ENCODE data around the gene VPS54.
"Not testable (repeated sequence)": the region's sequence is repeated elsewhere in the genome, so short reads cannot be mapped to it uniquely, and the experiment has no call there.

VPS54 gene

GRCh38 chr2:63994329-63995070 is 24.7 kb downstream of the VPS54 start:
- not testable (repeated sequence) for DNase-seq (ENCODE audit: low spot score)

- DNase-seq (ENCODE audit: low spot score), result no peak
Measured at GRCh38 chr2:63993871-63994270, 25.4 kb downstream of the VPS54 start.

- peak; percentile 10 for DNase-seq (ENCODE audit: low spot score)
Measured at GRCh38 chr2:63993130-63993584, 26.1 kb downstream of the VPS54 start.

GRCh38 chr2:63992061-63992685 is 27.1 kb downstream of the VPS54 start:
- no peak for DNase-seq (ENCODE audit: low spot score)

GRCh38 chr2:63991173-63991999 is 27.8 kb downstream of the VPS54 start:
- not testable (repeated sequence) for DNase-seq (ENCODE audit: low spot score)

GRCh38 chr2:63990072-63990471 is 29.2 kb downstream of the VPS54 start:
- no peak for DNase-seq (ENCODE audit: low spot score)

GRCh38 chr2:63988842-63989436 is 30.3 kb downstream of the VPS54 start:
- not testable (repeated sequence) for DNase-seq (ENCODE audit: low spot score)

- DNase-seq (ENCODE audit: low spot score), result no peak
Measured at GRCh38 chr2:63984606-63985359, 34.4 kb downstream of the VPS54 start.

GRCh38 chr2:63983986-63984605 is 35.1 kb downstream of the VPS54 start:
- no peak for DNase-seq (ENCODE audit: low spot score)

GRCh38 chr2:63982335-63982734 is 36.9 kb downstream of the VPS54 start:
- no peak for DNase-seq (ENCODE audit: low spot score)

GRCh38 chr2:63981702-63982103 is 37.5 kb downstream of the VPS54 start:
- no peak for DNase-seq (ENCODE audit: low spot score)

GRCh38 chr2:63980794-63981193 is 38.4 kb downstream of the VPS54 start:
- no peak for DNase-seq (ENCODE audit: low spot score)

GRCh38 chr2:63977904-63978303 is 41.3 kb downstream of the VPS54 start:
- DNase-seq (ENCODE audit: low spot score), result no peak

GRCh38 chr2:63976125-63976510 is 43.1 kb downstream of the VPS54 start:
- DNase-seq (ENCODE audit: low spot score), result no peak

- no peak for DNase-seq (ENCODE audit: low spot score)
Measured at GRCh38 chr2:63975437-63976124, 43.6 kb downstream of the VPS54 start.

GRCh38 chr2:63975036-63975435 is 44.2 kb downstream of the VPS54 start:
- not testable (repeated sequence) for DNase-seq (ENCODE audit: low spot score)

- DNase-seq (ENCODE audit: low spot score), result no peak
Measured at GRCh38 chr2:63962186-63962585, 57.0 kb downstream of the VPS54 start.

- DNase-seq (ENCODE audit: low spot score), result no peak
Measured at GRCh38 chr2:63950414-63950813, 68.8 kb downstream of the VPS54 start.

GRCh38 chr2:63942788-63943187 is 76.4 kb downstream of the VPS54 start:
- no peak for DNase-seq (ENCODE audit: low spot score)

GRCh38 chr2:63932104-63932503 is 87.1 kb downstream of the VPS54 start:
- DNase-seq (ENCODE audit: low spot score), result not testable (repeated sequence)

- DNase-seq (ENCODE audit: low spot score), result no peak
Measured at GRCh38 chr2:63926815-63927214, 92.4 kb downstream of the VPS54 start.

Data from kidney tubule cell (primary cell).